Breast epithelium (tissue), 3 donors: Measurements from ENCODE around the gene PAIP2.

Experiments
- CTCF ChIP-seq, 3 donors: fragments of 450-650 bp; IDR thresholded peaks; one replicate each; pipeline ENCODE4 v1.5.1; 2016 to 2017; ENCODE audit warnings: antibody characterized with exemption in 3 of 3, mild to moderate bottlenecking in 3 of 3, moderate library complexity in 3 of 3
- POLR2A ChIP-seq: fragments of 450-650 bp; IDR thresholded peaks from one replicate; pipeline ENCODE4 v1.6.1; 2016; ENCODE audit warnings: antibody characterized with exemption, mild to moderate bottlenecking, moderate library complexity

GRCh38 chr5:139374909-139375308 lies 33.3 kb downstream of the PAIP2 start:
- TF ChIP-seq CTCF (IDR thresholded peaks at IDR 0.05) (no peak), POLR2A (no peak)
